ENCODE measurements around the gene PARD3. TPM values are rescaled to one million over a fixed set of nuclear protein-coding genes. Genes with fewer than 3 reads are reported as not detected.

PARD3 gene
- total and polyA plus RNA-seq, 2 donors (not counting 1 experiment from before 2014, with no cell fraction given), result 24.0 to 46.4 TPM

GRCh38 chr10:34345383-34345782 lies 469.7 kb downstream of the PARD3 start:
- no peak overlapping the region for H2AFZ ChIP-seq (ENCODE audit: low read length)
- no peak overlapping the region for H3K27ac ChIP-seq (ENCODE audit: insufficient read depth, low read length)
- H3K4me3 ChIP-seq (replicated peaks in 1 of 4; ENCODE audit: control extremely low read depth in 1 of 4, insufficient read depth in 1 of 4, low read depth in 3 of 4, low read length in 4 of 4), result no peak overlapping the region
- no peaks in the 10 kb centered on the region for H3K36me3 ChIP-seq (ENCODE audit: control insufficient read depth, insufficient read depth, low read length)
- DNase-seq (ENCODE audit: low read depth in 2 of 2), result no peak
- H3K79me2 ChIP-seq (ENCODE audit: control insufficient read depth, insufficient read depth, low read length), result no peaks in the 10 kb centered on the region
- H3K9me3 ChIP-seq (ENCODE audit: control insufficient read depth, insufficient read depth, low read depth, low read length), result no peaks in the 10 kb centered on the region
- no peaks in the 10 kb centered on the region for H3K27me3 ChIP-seq (ENCODE audit: control insufficient read depth, insufficient read depth, low read length)
- no peaks in the 10 kb centered on the region for H4K20me1 ChIP-seq (ENCODE audit: control insufficient read depth, extremely low read depth, insufficient read depth, low read length)
- no peak overlapping the region for H3K4me2 ChIP-seq (ENCODE audit: extremely low read depth, insufficient read depth, low read length)
- H3K4me1 ChIP-seq (ENCODE audit: control insufficient read depth, extremely low read depth, insufficient read depth, low read length), result no peaks in the 10 kb centered on the region
- no peak for TF ChIP-seq EZH2 (IDR thresholded peaks at IDR 0.05; ENCODE audit: low read length, missing control alignments)
- no peak for TF ChIP-seq CTCF (conservative IDR thresholded peaks at IDR 0.05 in 1 of 2, IDR thresholded peaks at IDR 0.05 in 1 of 2; ENCODE audit: low read depth in 1 of 2, low read length in 2 of 2)
- H3K9ac ChIP-seq (ENCODE audit: insufficient read depth, low read length), result no peak overlapping the region

- Histone ChIP-seq H2AFZ (ENCODE audit: low read length) (no peak overlapping the region), H3K9me3 (ENCODE audit: control insufficient read depth, insufficient read depth, low read depth, low read length) (no peaks in the 10 kb centered on the region), H3K36me3 (ENCODE audit: control insufficient read depth, insufficient read depth, low read length) (no peaks in the 10 kb centered on the region), H3K27me3 (ENCODE audit: control insufficient read depth, insufficient read depth, low read length) (no peaks in the 10 kb centered on the region), H3K27ac (ENCODE audit: insufficient read depth, low read length) (no peak overlapping the region), H3K4me1 (ENCODE audit: control insufficient read depth, extremely low read depth, insufficient read depth, low read length) (no peaks in the 10 kb centered on the region), H4K20me1 (ENCODE audit: control insufficient read depth, extremely low read depth, insufficient read depth, low read length) (no peaks in the 10 kb centered on the region), H3K4me2 (ENCODE audit: extremely low read depth, insufficient read depth, low read length) (no peak overlapping the region), H3K79me2 (ENCODE audit: control insufficient read depth, insufficient read depth, low read length) (no peaks in the 10 kb centered on the region), H3K4me3 (replicated peaks in 1 of 4; ENCODE audit: control extremely low read depth in 1 of 4, insufficient read depth in 1 of 4, low read depth in 3 of 4, low read length in 4 of 4) (no peak overlapping the region), H3K9ac (ENCODE audit: insufficient read depth, low read length) (no peak overlapping the region)
- DNase-seq (ENCODE audit: low read depth in 2 of 2), result peak; percentile 42 to 45
- TF ChIP-seq CTCF (conservative IDR thresholded peaks at IDR 0.05 in 1 of 2, IDR thresholded peaks at IDR 0.05 in 1 of 2; ENCODE audit: low read depth in 1 of 2, low read length in 2 of 2) (no peak), EZH2 (IDR thresholded peaks at IDR 0.05; ENCODE audit: low read length, missing control alignments) (no peak)
Observed at GRCh38 chr10:34343764-34344163, 471.3 kb downstream of the PARD3 start.

- peak in 1 of 2 donors; percentile 46 for DNase-seq (ENCODE audit: low read depth in 2 of 2)
- Histone ChIP-seq H3K27me3 (ENCODE audit: control insufficient read depth, insufficient read depth, low read length) (no peaks in the 10 kb centered on the region), H3K9me3 (ENCODE audit: control insufficient read depth, insufficient read depth, low read depth, low read length) (no peaks in the 10 kb centered on the region), H3K36me3 (ENCODE audit: control insufficient read depth, insufficient read depth, low read length) (no peaks in the 10 kb centered on the region), H3K4me1 (ENCODE audit: control insufficient read depth, extremely low read depth, insufficient read depth, low read length) (no peaks in the 10 kb centered on the region), H3K79me2 (ENCODE audit: control insufficient read depth, insufficient read depth, low read length) (no peaks in the 10 kb centered on the region), H4K20me1 (ENCODE audit: control insufficient read depth, extremely low read depth, insufficient read depth, low read length) (no peaks in the 10 kb centered on the region), H3K9ac (ENCODE audit: insufficient read depth, low read length) (no peak overlapping the region), H3K4me2 (ENCODE audit: extremely low read depth, insufficient read depth, low read length) (no peak overlapping the region), H2AFZ (ENCODE audit: low read length) (no peak overlapping the region), H3K4me3 (replicated peaks in 1 of 4; ENCODE audit: control extremely low read depth in 1 of 4, insufficient read depth in 1 of 4, low read depth in 3 of 4, low read length in 4 of 4) (no peak overlapping the region), H3K27ac (ENCODE audit: insufficient read depth, low read length) (no peak overlapping the region)
- no peak for TF ChIP-seq CTCF (conservative IDR thresholded peaks at IDR 0.05 in 1 of 2, IDR thresholded peaks at IDR 0.05 in 1 of 2; ENCODE audit: low read depth in 1 of 2, low read length in 2 of 2)
- TF ChIP-seq EZH2 (IDR thresholded peaks at IDR 0.05; ENCODE audit: low read length, missing control alignments), result no peak
Observed at GRCh38 chr10:34341473-34341872, 473.6 kb downstream of the PARD3 start.

All from fibroblast of lung (primary cell).